Measurements from ENCODE around the gene CAMSAP3. TPM values are rescaled to one million over a fixed set of nuclear protein-coding genes. Genes with fewer than 3 reads are reported as not detected.
"Not testable (repeated sequence)": the region's sequence is repeated elsewhere in the genome, so short reads cannot be mapped to it uniquely, and the experiment has no call there.

Gene CAMSAP3
- total and polyA plus RNA-seq, 11 donors, result 0.04 to 3.7 (median 0.72) TPM

- H3K9me3 ChIP-seq, result no peaks in the 10 kb centered on the region
- peaks cover 0 to 21% (median 0%) of the 10 kb centered on the region in 12 donors for H3K4me1 ChIP-seq
- no peak for ATAC-seq
- H3K36me3 ChIP-seq, result peaks cover 0 to 11% (median 0%) of the 10 kb centered on the region in 9 donors
- no peak for DNase-seq
- intact Hi-C loops (cut with DNase I), result no loop called here
- no peak overlapping the region for H3K27ac ChIP-seq
- TF ChIP-seq POLR2A (IDR thresholded peaks at IDR 0.05) (no peak), CTCF (IDR thresholded peaks at IDR 0.05) (no peak)
- peaks cover 0 to 28% (median 6%) of the 10 kb centered on the region in 9 donors for H3K27me3 ChIP-seq
- H3K4me3 ChIP-seq, result no peak overlapping the region
- 87 to 88% (median 87%) methylated on average over 21 to 27 of the region's 27 CpGs for WGBS, 4 donors
Measured at GRCh38 chr19:7642295-7643030, 46.8 kb downstream of the CAMSAP3 start.

DNA sequence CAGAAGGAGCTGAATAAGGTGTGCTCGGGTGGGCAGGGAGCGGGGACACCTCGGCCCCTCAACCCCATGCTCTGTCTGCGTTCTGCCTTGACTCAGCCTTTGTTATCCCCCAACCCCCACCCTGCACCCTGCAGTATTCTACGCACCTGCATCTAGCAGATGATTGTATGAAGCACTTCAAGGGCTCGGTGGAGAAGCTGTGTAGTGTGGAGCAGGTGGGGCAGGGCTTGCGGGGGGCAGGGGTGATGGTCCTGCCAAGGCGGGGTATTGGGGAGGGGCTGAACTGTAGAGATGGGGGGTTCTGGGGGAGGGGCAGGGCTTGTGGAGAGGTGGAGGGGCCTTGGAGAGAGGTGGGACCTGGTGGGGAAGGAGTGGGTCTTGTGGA, 47.4 kb downstream of the CAMSAP3 start:
- peaks cover 0 to 22% (median under 1%) of the 10 kb centered on the region in 9 donors for H3K27me3 ChIP-seq

DNA sequence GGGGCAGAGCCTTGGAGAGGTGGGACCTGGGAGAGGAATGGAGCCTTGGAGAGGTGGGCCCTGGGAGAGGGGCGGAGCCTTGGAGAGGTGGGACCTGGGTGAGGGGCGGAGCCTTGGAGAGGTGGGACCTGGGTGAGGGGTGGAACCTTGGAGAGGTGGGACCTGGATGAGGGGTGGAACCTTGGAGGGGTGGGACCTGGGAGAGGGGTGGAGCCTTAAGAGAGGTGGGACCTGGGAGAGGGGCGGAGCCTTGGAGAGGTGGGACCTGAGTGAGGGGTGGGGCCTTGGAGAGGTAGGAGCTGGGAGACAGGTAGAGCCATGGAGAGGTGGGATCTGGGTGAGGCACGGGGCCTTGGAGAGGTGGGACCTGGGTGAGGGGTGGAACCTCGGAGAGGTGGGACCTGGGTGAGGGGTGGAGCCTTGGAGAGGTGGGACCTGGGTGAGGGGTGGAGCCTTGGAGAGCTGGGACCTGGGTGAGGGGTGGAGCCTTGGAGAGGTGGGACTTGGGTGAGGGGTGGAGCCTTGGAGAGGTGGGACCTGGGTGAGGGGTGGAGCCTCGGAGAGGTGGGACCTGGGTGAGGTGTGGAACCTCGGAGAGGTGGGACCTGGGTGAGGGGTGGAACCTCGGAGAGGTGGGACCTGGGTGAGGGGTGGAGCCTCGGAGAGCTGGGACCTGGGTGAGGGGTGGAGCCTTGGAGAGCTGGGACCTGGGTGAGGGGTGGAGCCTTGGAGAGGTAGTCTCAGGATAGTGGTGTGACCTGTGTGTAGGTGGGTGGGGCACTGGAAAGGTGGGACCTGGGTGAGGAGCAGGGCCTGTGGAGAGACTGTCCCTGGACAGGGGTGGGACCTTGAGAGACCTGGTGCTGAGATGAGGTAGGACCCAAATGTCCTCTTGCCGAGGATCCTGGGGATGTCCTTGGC, 48.2 kb downstream of the CAMSAP3 start:
- Histone ChIP-seq H3K36me3 (peaks cover 0 to 11% (median 0%) of the 10 kb centered on the region in 9 donors), H3K4me1 (peaks cover 0 to 14% (median 0%) of the 10 kb centered on the region in 12 donors), H3K27me3 (peaks cover 0 to 14% (median 0%) of the 10 kb centered on the region in 9 donors)
- intact Hi-C loops (cut with DNase I); DNase-seq; ATAC-seq; H3K9me3 ChIP-seq; H3K27ac ChIP-seq; H3K4me3 ChIP-seq: not testable (repeated sequence)
- 47 to 90% (median 73%) methylated on average over 9 to 10 of the region's 10 CpGs for WGBS, 4 donors

More for the DNA sequence above, 47.4 kb downstream of the CAMSAP3 start:
- 86 to 94% (median 90%) methylated on average over 8 of the region's 8 CpGs for WGBS, 4 donors
- intact Hi-C loops (cut with DNase I), result no loop called here
- TF ChIP-seq CTCF (IDR thresholded peaks at IDR 0.05) (no peak), POLR2A (IDR thresholded peaks at IDR 0.05) (no peak)
- Histone ChIP-seq H3K4me1 (peaks cover 0 to 15% (median 0%) of the 10 kb centered on the region in 12 donors), H3K36me3 (peaks cover 0 to 11% (median 0%) of the 10 kb centered on the region in 9 donors), H3K27ac (no peak overlapping the region), H3K9me3 (no peaks in the 10 kb centered on the region), H3K4me3 (no peak overlapping the region)
- no peak for DNase-seq
- ATAC-seq, result no peak

GRCh38 chr19:7644550-7644877, 48.9 kb downstream of the CAMSAP3 start:
- no peak overlapping the region for H3K4me3 ChIP-seq
- peaks cover 0 to 11% (median 0%) of the 10 kb centered on the region in 9 donors for H3K36me3 ChIP-seq
- DNase-seq, result no peak
- TF ChIP-seq CTCF (IDR thresholded peaks at IDR 0.05) (no peak), POLR2A (IDR thresholded peaks at IDR 0.05) (no peak)
- H3K27me3 ChIP-seq, result peaks cover 0 to 15% (median 0%) of the 10 kb centered on the region in 9 donors
- intact Hi-C loops (cut with DNase I), result no loop called here
- WGBS, 4 donors, result 89 to 94% (median 93%) methylated on average over 6 to 20 of the region's 20 CpGs
- no peak overlapping the region for H3K27ac ChIP-seq
- ATAC-seq, result no peak
- H3K4me1 ChIP-seq, result peaks cover 0 to 14% (median 0%) of the 10 kb centered on the region in 12 donors
- H3K9me3 ChIP-seq, result no peaks in the 10 kb centered on the region

Measured in heart left ventricle (tissue), 16 donors.